Suppressor macrophage treated with lipopolysaccharide for 1 hour (primary cell): ENCODE data around the gene C14orf132.

Experiments
- DNase-seq, 3 donors: peaks; one replicate each; pipeline ENCODE4 v3.0.0-alpha.2; 2020 to 2022

Gene C14orf132

GRCh38 chr14:96122496-96122895 lies 83.3 kb downstream of the C14orf132 start:
- no peak for DNase-seq

GRCh38 chr14:96125536-96125935 lies 86.4 kb downstream of the C14orf132 start:
- DNase-seq, result no peak

- DNase-seq, result peak in 2 of 3 donors; percentile 25 to 33
Measured at GRCh38 chr14:96126339-96126782, 87.2 kb downstream of the C14orf132 start.

- no peak for DNase-seq
Measured at GRCh38 chr14:96126783-96127271, 87.7 kb downstream of the C14orf132 start.

- no peak for DNase-seq
Measured at GRCh38 chr14:96129128-96129736, 90.1 kb downstream of the C14orf132 start.

GRCh38 chr14:96130391-96130790 lies 91.2 kb downstream of the C14orf132 start:
- DNase-seq, result no peak

GRCh38 chr14:96130854-96131253 lies 91.7 kb downstream of the C14orf132 start:
- no peak for DNase-seq

- DNase-seq, result no peak
Measured at GRCh38 chr14:96131836-96132235, 92.7 kb downstream of the C14orf132 start.

GRCh38 chr14:96134508-96134907 lies 95.3 kb downstream of the C14orf132 start:
- no peak for DNase-seq

- DNase-seq, result no peak
Measured at GRCh38 chr14:96135285-96135684, 96.1 kb downstream of the C14orf132 start.

- no peak for DNase-seq
Measured at GRCh38 chr14:96136371-96137005, 97.3 kb downstream of the C14orf132 start.

- peak in 1 of 3 donors; percentile 4 for DNase-seq
Measured at GRCh38 chr14:96138241-96138640, 99.1 kb downstream of the C14orf132 start.

GRCh38 chr14:96139169-96139568 lies 100.0 kb downstream of the C14orf132 start:
- no peak for DNase-seq

- DNase-seq, result no peak
Measured at GRCh38 chr14:96139879-96140278, 100.7 kb downstream of the C14orf132 start.

GRCh38 chr14:96140952-96141351 lies 101.8 kb downstream of the C14orf132 start:
- no peak for DNase-seq
